Fibroblast of the aortic adventitia (primary cell): ENCODE data around the gene TP73. TPM values are rescaled to one million over a fixed set of nuclear protein-coding genes. Genes with fewer than 3 reads are reported as not detected.
A peak's percentile ranks its signal among the peaks of the same experiment; 100 is the strongest.

Experiments
- DNase-seq: peaks from one replicate; pipeline ENCODE4 v3.0.0-alpha.2; 2010; ENCODE audit warnings: low read depth
- H3K4me3 ChIP-seq: 2 replicates; pipeline ENCODE4 v1.5.1; 2011; ENCODE audit warnings: low read depth, mild to moderate bottlenecking, control low read depth, low read length, moderate library complexity
- total RNA-seq: library from RNA; depleted of rRNA; stranded (reverse); fragments of >200 nt; gene quantifications from 2 replicates; pipeline ENCODE4 v1.2.3, GENCODE V29; 2012; ENCODE audit warnings: low replicate concordance
- TF ChIP-seq, protein P1 (sequence below): IDR thresholded peaks from 2 replicates; pipeline ENCODE4 v1.5.1; 2011; ENCODE audit warnings: mild to moderate bottlenecking, low read length, control low read depth, inconsistent platforms; ENCODE audit not compliant: insufficient read depth

TP73 gene
- total RNA-seq, 1 donor: 0.18 TPM

DNA sequence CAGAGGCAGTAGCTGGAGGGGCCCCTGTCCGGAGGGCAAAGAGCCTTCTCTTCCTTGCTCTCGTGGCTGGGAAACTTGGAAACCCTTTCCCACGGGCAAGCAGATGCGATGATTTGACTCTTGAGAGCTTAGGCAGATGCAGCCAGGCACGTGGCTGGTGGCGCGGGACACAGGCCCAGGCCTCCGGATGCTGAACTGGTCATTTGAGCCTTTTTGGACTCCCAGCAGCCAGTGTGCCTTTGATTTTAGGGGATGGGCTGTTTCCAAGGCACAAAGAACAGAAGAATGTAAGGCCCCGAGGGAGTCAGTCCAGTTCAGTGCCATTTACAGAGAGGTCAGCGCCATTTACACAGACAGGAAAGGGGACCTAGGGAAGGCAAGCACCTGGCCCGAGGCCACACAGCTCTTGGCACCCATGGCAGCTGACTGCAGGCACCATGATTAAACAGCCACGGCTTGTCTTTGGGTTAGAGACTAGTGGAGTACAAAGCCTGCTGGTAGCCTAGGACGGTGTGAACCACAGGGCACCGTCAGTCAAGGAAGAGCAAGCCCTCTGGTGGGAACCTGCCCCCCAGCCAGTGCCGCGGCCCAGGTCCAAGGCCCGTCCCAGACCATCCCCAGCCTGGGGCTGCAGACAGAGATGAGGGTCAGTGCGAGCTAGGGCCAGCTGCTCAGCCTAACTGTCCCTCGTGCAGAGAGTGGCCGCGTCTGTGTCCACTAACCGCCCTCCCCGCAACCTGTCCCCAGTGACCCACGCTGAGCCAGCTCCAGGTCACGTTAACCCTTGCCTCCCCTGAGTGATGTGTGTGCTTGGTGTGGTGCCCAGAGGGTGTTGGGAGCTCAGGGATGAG is 79.5 kb downstream of the TP73 start:
- DNase-seq: no peak
- no peak overlapping the region for H3K4me3 ChIP-seq

GRCh38 chr1:3732434-3733093 is 80.2 kb downstream of the TP73 start:
- H3K4me3 ChIP-seq: no peak overlapping the region
- no peak for DNase-seq
- TF ChIP-seq, protein P1, sequence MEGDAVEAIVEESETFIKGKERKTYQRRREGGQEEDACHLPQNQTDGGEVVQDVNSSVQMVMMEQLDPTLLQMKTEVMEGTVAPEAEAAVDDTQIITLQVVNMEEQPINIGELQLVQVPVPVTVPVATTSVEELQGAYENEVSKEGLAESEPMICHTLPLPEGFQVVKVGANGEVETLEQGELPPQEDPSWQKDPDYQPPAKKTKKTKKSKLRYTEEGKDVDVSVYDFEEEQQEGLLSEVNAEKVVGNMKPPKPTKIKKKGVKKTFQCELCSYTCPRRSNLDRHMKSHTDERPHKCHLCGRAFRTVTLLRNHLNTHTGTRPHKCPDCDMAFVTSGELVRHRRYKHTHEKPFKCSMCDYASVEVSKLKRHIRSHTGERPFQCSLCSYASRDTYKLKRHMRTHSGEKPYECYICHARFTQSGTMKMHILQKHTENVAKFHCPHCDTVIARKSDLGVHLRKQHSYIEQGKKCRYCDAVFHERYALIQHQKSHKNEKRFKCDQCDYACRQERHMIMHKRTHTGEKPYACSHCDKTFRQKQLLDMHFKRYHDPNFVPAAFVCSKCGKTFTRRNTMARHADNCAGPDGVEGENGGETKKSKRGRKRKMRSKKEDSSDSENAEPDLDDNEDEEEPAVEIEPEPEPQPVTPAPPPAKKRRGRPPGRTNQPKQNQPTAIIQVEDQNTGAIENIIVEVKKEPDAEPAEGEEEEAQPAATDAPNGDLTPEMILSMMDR: peak; percentile 5

More for the DNA sequence above, 79.5 kb downstream of the TP73 start:
- TF ChIP-seq, protein P1: no peak

GRCh38 chr1:3733094-3733882 is 81.0 kb downstream of the TP73 start:
- TF ChIP-seq, protein P1: no peak
- DNase-seq: no peak
- no peak overlapping the region for H3K4me3 ChIP-seq

DNA sequence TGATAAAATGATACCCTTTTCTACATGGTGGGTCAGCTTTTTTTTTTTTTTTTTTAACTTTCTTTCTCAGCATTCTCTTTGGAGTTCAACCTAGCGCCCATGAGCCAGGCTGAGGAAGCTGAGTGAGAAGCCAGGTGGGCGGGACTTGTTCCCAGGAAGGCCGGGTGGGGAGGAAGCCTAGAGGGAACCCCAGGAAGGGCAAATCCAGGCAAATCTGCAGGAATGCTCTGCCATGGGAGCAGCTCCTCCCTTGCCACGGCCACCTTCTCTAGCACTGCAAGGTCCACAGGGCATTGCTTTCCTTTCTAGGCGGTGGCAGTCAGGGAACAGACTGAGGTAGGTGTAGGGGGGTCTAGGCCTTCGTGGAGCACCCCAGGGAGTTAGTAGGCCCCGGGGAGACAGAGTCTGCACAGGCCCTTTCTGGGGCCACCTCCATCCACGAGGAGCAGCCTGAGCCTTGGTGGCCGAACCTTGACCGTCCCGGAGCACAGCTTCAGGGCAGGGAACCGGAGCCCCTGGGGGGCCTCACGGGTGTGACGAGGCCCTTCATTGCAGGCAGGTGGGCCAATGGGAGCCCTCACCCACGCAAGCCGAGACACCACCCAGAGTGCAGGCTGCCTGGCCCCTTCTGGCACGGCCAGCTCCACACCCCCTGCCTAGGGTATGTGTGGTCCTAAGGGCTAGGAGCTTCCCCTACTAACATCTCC is 81.7 kb downstream of the TP73 start:
- no peak overlapping the region for H3K4me3 ChIP-seq
- TF ChIP-seq, protein P1: no peak
- DNase-seq: no peak

DNA sequence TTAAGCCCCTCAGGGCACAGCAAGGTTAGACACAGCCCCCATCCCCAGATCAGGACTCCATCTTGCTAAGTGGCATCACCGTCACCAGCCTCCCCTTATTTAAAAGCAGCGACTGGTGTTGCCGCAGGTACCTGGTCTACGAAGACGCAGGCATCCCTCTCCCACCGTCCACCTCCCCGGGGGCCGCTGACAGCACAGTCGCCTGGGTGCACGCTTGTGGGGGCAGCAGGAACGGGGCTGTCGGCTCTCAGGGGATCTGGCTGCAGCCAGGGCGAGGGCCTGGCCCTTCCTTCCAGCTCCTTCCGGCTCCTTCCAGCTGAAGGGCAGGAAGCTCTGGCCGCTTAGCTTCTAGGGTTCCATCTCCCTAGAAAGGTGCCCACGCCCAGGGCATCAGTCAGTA is 82.3 kb downstream of the TP73 start:
- no peak for DNase-seq
- H3K4me3 ChIP-seq: no peak overlapping the region
- TF ChIP-seq, protein P1: no peak

GRCh38 chr1:3735027-3735681 is 82.8 kb downstream of the TP73 start:
- no peak overlapping the region for H3K4me3 ChIP-seq
- TF ChIP-seq, protein P1: no peak
- no peak for DNase-seq
